GM23338 (cell line): ENCODE data around the gene DYSF. TPM values are rescaled to one million over a fixed set of nuclear protein-coding genes. Genes with fewer than 3 reads are reported as not detected.

Source experiments
- ATAC-seq: fragments of 200-7000 bp; cut with Tn5 transposase; 3 replicates; pipeline ENCODE4 v1.9.1; 2020
- DNase-seq: peaks from one replicate; pipeline ENCODE4 v3.0.0-alpha.2; 2015; ENCODE audit warnings: low spot score
- H2AFZ ChIP-seq: fragments of 200-600 bp; sonication (generic); 2 replicates; pipeline ENCODE4 v1.8.0; 2016; ENCODE audit warnings: antibody characterized with exemption, mild to moderate bottlenecking, moderate library complexity
- H3F3A ChIP-seq: fragments of 200-600 bp; sonication (generic); replicated peaks from 2 replicates; pipeline ENCODE4 v1.8.0; 2017; ENCODE audit warnings: antibody characterized with exemption, mixed run types, low read depth
- H3K27ac ChIP-seq: fragments of 200-600 bp; sonication (generic); 2 replicates; pipeline ENCODE4 v1.6.1; 2016; ENCODE audit warnings: low read depth
- H3K27me3 ChIP-seq: fragments of 200-600 bp; sonication (generic); 2 replicates; pipeline ENCODE4 v1.8.0; 2016; ENCODE audit warnings: mild to moderate bottlenecking, mixed run types, moderate library complexity; ENCODE audit not compliant: insufficient read depth
- H3K36me3 ChIP-seq: fragments of 200-600 bp; sonication (generic); 2 replicates; pipeline ENCODE4 v1.8.0; 2016; ENCODE audit warnings: mild to moderate bottlenecking; ENCODE audit not compliant: insufficient read depth
- H3K4me1 ChIP-seq: fragments of 200-600 bp; sonication (generic); 2 replicates; pipeline ENCODE4 v1.8.0; 2016; ENCODE audit warnings: mild to moderate bottlenecking, moderate library complexity; ENCODE audit not compliant: insufficient read depth
- H3K4me2 ChIP-seq: fragments of 200-600 bp; sonication (generic); 2 replicates; pipeline ENCODE4 v1.7.1; 2017; ENCODE audit warnings: mixed run types
- H3K4me3 ChIP-seq: fragments of 200-600 bp; sonication (generic); 2 replicates; pipeline ENCODE4 v1.6.1; 2016; ENCODE audit warnings: mixed run types
- H3K79me2 ChIP-seq: fragments of 200-600 bp; sonication (generic); replicated peaks from 2 replicates; pipeline ENCODE4 v1.8.0; 2017; ENCODE audit warnings: mild to moderate bottlenecking; ENCODE audit not compliant: insufficient read depth
- H3K9me2 ChIP-seq: fragments of 200-600 bp; sonication (generic); 2 replicates; pipeline ENCODE4 v1.8.0; 2017; ENCODE audit not compliant: insufficient read depth
- H4K20me1 ChIP-seq: fragments of 200-600 bp; sonication (generic); replicated peaks from 2 replicates; pipeline ENCODE4 v1.8.0; 2017; ENCODE audit warnings: mild to moderate bottlenecking; ENCODE audit not compliant: insufficient read depth
- H3K27ac Mint-ChIP-seq: 2 replicates; pipeline ENCODE4 v1.8.0; 2020; ENCODE audit warnings: inconsistent platforms, mild to moderate bottlenecking, moderate library complexity, mixed read lengths
- H3K27me3 Mint-ChIP-seq: 3 replicates; pipeline ENCODE4 v1.8.0; 2022; ENCODE audit warnings: low read depth, mild to moderate bottlenecking, moderate library complexity, mixed read lengths, inconsistent platforms; ENCODE audit not compliant: insufficient read depth, poor library complexity
- H3K36me3 Mint-ChIP-seq: 3 replicates; pipeline ENCODE4 v1.8.0; 2021; ENCODE audit warnings: low read depth, mild to moderate bottlenecking, inconsistent platforms, moderate library complexity, mixed read lengths
- H3K4me1 Mint-ChIP-seq: 3 replicates; pipeline ENCODE4 v1.8.0; 2020; ENCODE audit warnings: mild to moderate bottlenecking, inconsistent platforms, mixed read lengths
- H3K4me3 Mint-ChIP-seq: 3 replicates; pipeline ENCODE4 v1.8.0; 2021; ENCODE audit warnings: moderate library complexity, mild to moderate bottlenecking, inconsistent platforms, mixed read lengths
- H3K9me3 Mint-ChIP-seq: 3 replicates; pipeline ENCODE4 v1.8.0; 2020; ENCODE audit warnings: moderate library complexity, mild to moderate bottlenecking, inconsistent platforms, mixed read lengths
- CTCF ChIP-seq, 2 experiments: fragments of 200-600 bp in 1 of 2; sonication (generic) in 1 of 2; conservative IDR thresholded peaks; 2 replicates each; pipeline versions ENCODE4 v1.5.1 to v1.6.1; 2016 to 2017; ENCODE audit warnings: antibody characterized with exemption in 2 of 2, low read depth in 2 of 2, mild to moderate bottlenecking in 2 of 2, moderate library complexity in 1 of 2
- ETS1 ChIP-seq: IDR thresholded peaks from 2 replicates; pipeline ENCODE4 v1.6.1; 2016; ENCODE audit warnings: antibody characterized with exemption
- EZH2phosphoT487 ChIP-seq: fragments of 200-600 bp; sonication (generic); IDR thresholded peaks from one replicate; pipeline ENCODE4 v1.8.1; 2018; ENCODE audit warnings: antibody characterized with exemption; ENCODE audit not compliant: unreplicated experiment
- REST ChIP-seq: IDR thresholded peaks from one replicate; pipeline ENCODE4 v1.6.1; 2018; ENCODE audit warnings: antibody characterized with exemption; ENCODE audit not compliant: unreplicated experiment
- ZNF114 ChIP-seq: fragments of 250-450 bp; sonication (Bioruptor Pico); IDR thresholded peaks from 2 replicates; pipeline ENCODE4 v1.5.0; 2020; ENCODE audit warnings: mild to moderate bottlenecking, moderate library complexity
- ZNF331 ChIP-seq: fragments of 250-450 bp; sonication (Bioruptor Pico); IDR thresholded peaks from 2 replicates; pipeline ENCODE4 v1.5.0; 2020; ENCODE audit warnings: low read depth, mild to moderate bottlenecking, moderate library complexity
- ZNF462 ChIP-seq: fragments of 250-450 bp; sonication (Bioruptor Pico); IDR thresholded peaks from 2 replicates; pipeline ENCODE4 v1.5.0; 2020; ENCODE audit warnings: mild to moderate bottlenecking, moderate library complexity
- polyA plus RNA-seq: library from polyadenylated mRNA; unstranded; fragments of >200 nt; fragmentation: Nextera tagmentation; extraction: Ambion mirVana; gene quantifications from 2 replicates; pipeline ENCODE4 v1.2.1, GENCODE V29; 2016
- total RNA-seq: library from RNA; depleted of rRNA; stranded (reverse); fragments of >200 nt; shearing (Covaris generic); gene quantifications from 2 replicates; pipeline ENCODE4 v1.2.3, GENCODE V29; 2014

Gene DYSF
- total and polyA plus RNA-seq, 2 experiments from 2014 or later = 7.3 to 21.3 TPM

GRCh38 chr2:71600555-71600954 is 147.2 kb downstream of the DYSF start:
- no peak for ATAC-seq
- peaks cover 17% of the 10 kb centered on the region for H3K4me1 Mint-ChIP-seq
- H4K20me1 ChIP-seq = no peaks in the 10 kb centered on the region
- H3K36me3 Mint-ChIP-seq = peaks cover 7% of the 10 kb centered on the region; the same call in 1 of the 3 replicates
- H3K4me3 ChIP-seq = no peak overlapping the region
- no peak overlapping the region for H3K27ac ChIP-seq
- H3K9me2 ChIP-seq = no peaks in the 10 kb centered on the region
- H3K9me3 Mint-ChIP-seq = no peaks in the 10 kb centered on the region
- no peak overlapping the region for H3K4me3 Mint-ChIP-seq
- peaks cover 5% of the 10 kb centered on the region for H3K27me3 Mint-ChIP-seq
- H3K36me3 ChIP-seq = no peaks in the 10 kb centered on the region
- H3K4me2 ChIP-seq = no peak overlapping the region
- H3K27ac Mint-ChIP-seq = no peak overlapping the region
- H3K79me2 ChIP-seq = no peaks in the 10 kb centered on the region
- TF ChIP-seq ETS1 = no peak
- TF ChIP-seq ZNF114 (CRISPR knock-in tag) = no peak
- TF ChIP-seq REST = no peak
- TF ChIP-seq ZNF331 = no peak
- TF ChIP-seq EZH2phosphoT487 = no peak
- no peak overlapping the region for H2AFZ ChIP-seq
- DNase-seq = no peak
- no peaks in the 10 kb centered on the region for H3F3A ChIP-seq
- 0 out of 2 replicates have a peak, but pooled peaks cover 5% of the 10 kb centered on the region for H3K4me1 ChIP-seq
- no peaks in the 10 kb centered on the region for H3K27me3 ChIP-seq

GRCh38 chr2:71601136-71602114 is 148.1 kb downstream of the DYSF start:
- H3K79me2 ChIP-seq = no peaks in the 10 kb centered on the region
- 0 out of 2 replicates have a peak, but pooled peaks cover 6% of the 10 kb centered on the region for H3K4me1 ChIP-seq
- Mint-ChIP-seq H3K9me3 (no peaks in the 10 kb centered on the region), H3K27me3 (peaks cover 4% of the 10 kb centered on the region), H3K36me3 (peaks cover 7% of the 10 kb centered on the region; the same call in 1 of the 3 replicates), H3K4me1 (peaks cover 23% of the 10 kb centered on the region), H3K27ac (no peak overlapping the region), H3K4me3 (no peak overlapping the region)
- no peak for ATAC-seq
- H3F3A ChIP-seq = no peaks in the 10 kb centered on the region
- H3K36me3 ChIP-seq = no peaks in the 10 kb centered on the region
- H3K4me3 ChIP-seq = no peak overlapping the region
- DNase-seq = no peak
- no peaks in the 10 kb centered on the region for H4K20me1 ChIP-seq
- no peak overlapping the region for H3K27ac ChIP-seq
- no peaks in the 10 kb centered on the region for H3K27me3 ChIP-seq
- H3K4me2 ChIP-seq = no peak overlapping the region
- H2AFZ ChIP-seq = no peak overlapping the region
- no peaks in the 10 kb centered on the region for H3K9me2 ChIP-seq
- TF ChIP-seq CTCF (conservative IDR thresholded peaks at IDR 0.05; ENCODE audit: low read depth in 2 of 2) (no peak), EZH2phosphoT487 (no peak), ZNF462 (CRISPR knock-in tag) (no peak)
